ENCODE measurements around the gene PDE11A.

DNA sequence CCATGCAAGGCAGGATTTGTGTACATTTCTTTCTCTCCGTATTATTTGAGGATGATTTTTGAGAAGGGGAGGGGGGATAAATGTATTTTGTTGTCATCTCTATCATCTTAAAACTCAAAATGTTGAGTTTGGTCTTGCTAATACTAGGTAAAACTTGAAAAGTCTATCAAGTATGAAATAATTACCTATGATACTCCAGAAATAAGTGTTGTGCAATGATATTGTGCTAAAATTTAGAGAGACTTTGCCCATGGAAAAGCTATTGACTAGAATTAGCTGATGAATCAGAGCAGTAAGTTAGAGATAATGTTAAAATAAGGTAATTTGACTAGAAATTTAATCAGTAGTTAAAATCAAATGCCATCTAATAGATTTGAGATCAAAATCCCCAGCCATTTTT is 356.1 kb downstream of the PDE11A start:
- TF ChIP-seq CTCF (IDR thresholded peaks at IDR 0.05) (no peak), ZFX (IDR thresholded peaks at IDR 0.05; ENCODE audit: borderline replicate concordance) (no peak)
